ENCODE results near the gene IMPG2.

GRCh38 chr3:101310978-101311375 is 9.4 kb downstream of the IMPG2 start:
- TF ChIP-seq CTCF (IDR thresholded peaks at IDR 0.05), result no peak
- no peak for TF ChIP-seq EP300 (IDR thresholded peaks at IDR 0.05)
- no peak for TF ChIP-seq POLR2A (IDR thresholded peaks at IDR 0.05)
- TF ChIP-seq POLR2AphosphoS5 (IDR thresholded peaks at IDR 0.05), result no peak
